ENCODE results near the gene NELL2. TPM values are rescaled to one million over a fixed set of nuclear protein-coding genes. Genes with fewer than 3 reads are reported as not detected.

Gene NELL2
- total RNA-seq, 2 experiments from 2014 or later = 0.95 to 1.8 TPM

DNA sequence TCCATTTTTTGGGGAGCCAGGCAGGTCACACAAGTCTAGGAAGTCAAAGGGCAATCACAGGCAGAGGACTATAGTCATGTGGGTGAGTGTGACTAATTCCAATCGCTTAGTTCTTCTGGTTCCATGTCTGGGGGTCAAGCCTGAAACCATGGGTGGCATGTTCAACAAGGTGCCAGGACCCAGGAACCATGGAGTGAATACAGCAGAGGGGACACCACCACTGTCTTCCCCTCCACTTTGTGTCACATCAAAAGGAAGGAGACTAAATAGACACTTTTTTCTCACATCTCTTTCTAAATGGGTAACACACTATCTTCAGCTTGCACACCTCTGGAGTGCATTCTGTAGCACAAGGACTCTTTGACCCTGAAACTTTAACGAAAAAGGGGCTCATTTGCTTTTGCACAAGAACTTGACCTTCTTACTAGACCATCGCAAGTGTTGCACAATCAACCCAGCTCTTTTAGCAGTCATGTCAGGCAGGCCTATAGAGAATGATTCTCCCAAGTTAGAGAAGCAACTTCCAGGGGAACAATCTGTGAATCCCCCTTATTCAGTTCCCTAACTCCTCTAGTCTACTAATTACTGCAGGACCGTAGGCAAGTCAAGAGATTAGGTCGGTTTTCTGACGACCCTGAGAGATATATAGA is 398.7 kb downstream of the NELL2 start:
- peaks cover 7% of the 10 kb centered on the region; the same call in 1 of the 2 replicates for H3K9me3 ChIP-seq (ENCODE audit: low read length)
- H3K27ac ChIP-seq (ENCODE audit: low read depth, low read length, poor library complexity, severe bottlenecking) = no peak overlapping the region
- H3K9me2 ChIP-seq (ENCODE audit: insufficient read depth, low read length) = no peaks in the 10 kb centered on the region
- H3K4me3 ChIP-seq (ENCODE audit: low read depth, low read length, poor library complexity, severe bottlenecking) = no peak overlapping the region
- no peak overlapping the region for H2AFZ ChIP-seq (ENCODE audit: low read length)
- TF ChIP-seq, protein P1, sequence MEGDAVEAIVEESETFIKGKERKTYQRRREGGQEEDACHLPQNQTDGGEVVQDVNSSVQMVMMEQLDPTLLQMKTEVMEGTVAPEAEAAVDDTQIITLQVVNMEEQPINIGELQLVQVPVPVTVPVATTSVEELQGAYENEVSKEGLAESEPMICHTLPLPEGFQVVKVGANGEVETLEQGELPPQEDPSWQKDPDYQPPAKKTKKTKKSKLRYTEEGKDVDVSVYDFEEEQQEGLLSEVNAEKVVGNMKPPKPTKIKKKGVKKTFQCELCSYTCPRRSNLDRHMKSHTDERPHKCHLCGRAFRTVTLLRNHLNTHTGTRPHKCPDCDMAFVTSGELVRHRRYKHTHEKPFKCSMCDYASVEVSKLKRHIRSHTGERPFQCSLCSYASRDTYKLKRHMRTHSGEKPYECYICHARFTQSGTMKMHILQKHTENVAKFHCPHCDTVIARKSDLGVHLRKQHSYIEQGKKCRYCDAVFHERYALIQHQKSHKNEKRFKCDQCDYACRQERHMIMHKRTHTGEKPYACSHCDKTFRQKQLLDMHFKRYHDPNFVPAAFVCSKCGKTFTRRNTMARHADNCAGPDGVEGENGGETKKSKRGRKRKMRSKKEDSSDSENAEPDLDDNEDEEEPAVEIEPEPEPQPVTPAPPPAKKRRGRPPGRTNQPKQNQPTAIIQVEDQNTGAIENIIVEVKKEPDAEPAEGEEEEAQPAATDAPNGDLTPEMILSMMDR (conservative IDR thresholded peaks at IDR 0.05; ENCODE audit: low read length) = no peak
- no peak for TF ChIP-seq EZH2phosphoT487 (IDR thresholded peaks at IDR 0.05; ENCODE audit: borderline replicate concordance, low read depth, low read length)
- POLR2A ChIA-PET = interaction anchor here (0.7 kb wide), 1 partner anchor 104 kb away, joined by 3 read pairs; no protein-coding TSS in a partner anchor
- no peaks in the 10 kb centered on the region for H3K4me1 ChIP-seq (ENCODE audit: insufficient read depth, low read length, poor library complexity, severe bottlenecking)
- H4K20me1 ChIP-seq (ENCODE audit: insufficient read depth, low read length) = no peaks in the 10 kb centered on the region
- DNase-seq (ENCODE audit: low spot score) = no peak
- no peaks in the 10 kb centered on the region for H3K79me2 ChIP-seq (ENCODE audit: insufficient read depth, low read depth, low read length)
- BruUV-seq (replicated peaks) = no TSS peak
- intact Hi-C loops (cut with micrococcal nuclease; ENCODE audit: unreplicated experiment) = no loop called here
- CTCF ChIA-PET (ENCODE audit: unreplicated experiment) = no interaction called here
- no peaks in the 10 kb centered on the region for H3K36me3 ChIP-seq (ENCODE audit: insufficient read depth, low read length)
- no peak overlapping the region for H3K4me2 ChIP-seq (ENCODE audit: low read length)

DNA sequence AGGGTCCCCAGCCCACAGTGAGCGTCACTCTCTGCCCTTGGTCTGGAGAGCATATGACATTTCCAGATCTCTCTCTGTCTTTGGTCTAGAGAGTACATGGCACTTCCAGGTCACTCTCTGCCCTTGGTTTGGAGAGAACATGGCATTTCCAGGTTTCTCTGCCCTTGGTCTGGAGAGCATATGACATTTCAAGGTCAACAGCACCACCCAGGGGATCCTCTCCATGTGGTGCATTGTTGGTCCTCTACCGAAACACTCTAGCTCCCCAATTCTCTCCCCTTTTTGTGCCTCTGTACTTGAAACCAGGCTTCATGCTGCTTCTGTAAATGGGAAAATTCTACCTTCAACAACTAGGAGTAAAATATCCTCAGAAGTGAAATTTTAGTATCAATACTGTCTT is 399.4 kb downstream of the NELL2 start:
- DNase-seq (ENCODE audit: low spot score) = no peak
- no peaks in the 10 kb centered on the region for H4K20me1 ChIP-seq (ENCODE audit: insufficient read depth, low read length)
- no peak overlapping the region for H3K4me2 ChIP-seq (ENCODE audit: low read length)
- no peaks in the 10 kb centered on the region for H3K79me2 ChIP-seq (ENCODE audit: insufficient read depth, low read depth, low read length)
- H3K9me3 ChIP-seq (ENCODE audit: low read length) = peaks cover 7% of the 10 kb centered on the region; the same call in 1 of the 2 replicates
- H3K27ac ChIP-seq (ENCODE audit: low read depth, low read length, poor library complexity, severe bottlenecking) = no peak overlapping the region
- intact Hi-C loops (cut with micrococcal nuclease; ENCODE audit: unreplicated experiment) = no loop called here
- no TSS peak for BruUV-seq (replicated peaks)
- TF ChIP-seq EZH2phosphoT487 (IDR thresholded peaks at IDR 0.05; ENCODE audit: borderline replicate concordance, low read depth, low read length) = no peak
- TF ChIP-seq, protein P1 (conservative IDR thresholded peaks at IDR 0.05; ENCODE audit: low read length) = no peak
- POLR2A ChIA-PET = interaction anchor here (0.7 to 0.9 kb wide), 2 partner anchors 19 to 105 kb away, joined by 3 read pairs; no protein-coding TSS in a partner anchor
- CTCF ChIA-PET (ENCODE audit: unreplicated experiment) = no interaction called here
- no peak overlapping the region for H2AFZ ChIP-seq (ENCODE audit: low read length)
- no peaks in the 10 kb centered on the region for H3K36me3 ChIP-seq (ENCODE audit: insufficient read depth, low read length)
- H3K4me3 ChIP-seq (ENCODE audit: low read depth, low read length, poor library complexity, severe bottlenecking) = no peak overlapping the region
- H3K4me1 ChIP-seq (ENCODE audit: insufficient read depth, low read length, poor library complexity, severe bottlenecking) = no peaks in the 10 kb centered on the region
- no peaks in the 10 kb centered on the region for H3K9me2 ChIP-seq (ENCODE audit: insufficient read depth, low read length)

DNA sequence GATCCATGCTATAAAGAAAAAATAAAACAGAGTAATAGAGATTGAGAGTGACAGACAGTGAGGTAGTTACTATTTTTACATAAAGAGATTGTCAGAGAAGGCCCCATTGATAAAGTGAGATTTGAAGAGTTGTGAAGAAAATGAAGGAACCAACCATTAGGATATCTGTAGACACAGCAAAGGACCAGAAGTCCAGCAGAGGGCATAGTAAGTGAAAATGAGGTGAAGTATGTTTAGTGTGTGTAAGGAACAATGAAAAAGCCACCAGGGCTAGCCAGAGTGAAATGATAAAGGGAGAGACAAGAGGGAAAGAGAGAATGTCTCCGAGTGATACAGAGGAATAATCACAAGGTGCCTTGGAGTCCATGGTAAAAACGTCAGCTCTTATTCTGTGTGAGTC is 411.0 kb downstream of the NELL2 start:
- H2AFZ ChIP-seq (ENCODE audit: low read length) = no peak overlapping the region
- intact Hi-C loops (cut with micrococcal nuclease; ENCODE audit: unreplicated experiment) = loop anchor here (10.0 kb wide), 1 partner anchor 480 kb away; no protein-coding TSS in a partner anchor
- no peak for DNase-seq (ENCODE audit: low spot score)
- H3K9me2 ChIP-seq (ENCODE audit: insufficient read depth, low read length) = no peaks in the 10 kb centered on the region
- no peaks in the 10 kb centered on the region for H3K4me1 ChIP-seq (ENCODE audit: insufficient read depth, low read length, poor library complexity, severe bottlenecking)
- H3K27ac ChIP-seq (ENCODE audit: low read depth, low read length, poor library complexity, severe bottlenecking) = no peak overlapping the region
- no peak overlapping the region for H3K4me3 ChIP-seq (ENCODE audit: low read depth, low read length, poor library complexity, severe bottlenecking)
- H3K4me2 ChIP-seq (ENCODE audit: low read length) = no peak overlapping the region
- H3K9me3 ChIP-seq (ENCODE audit: low read length) = no peaks in the 10 kb centered on the region
- BruUV-seq (replicated peaks) = no TSS peak
- no peaks in the 10 kb centered on the region for H3K79me2 ChIP-seq (ENCODE audit: insufficient read depth, low read depth, low read length)
- ChIA-PET POLR2A (no interaction called here), CTCF (ENCODE audit: unreplicated experiment) (no interaction called here)
- no peak for TF ChIP-seq EZH2phosphoT487 (IDR thresholded peaks at IDR 0.05; ENCODE audit: borderline replicate concordance, low read depth, low read length)
- TF ChIP-seq, protein P1 (conservative IDR thresholded peaks at IDR 0.05; ENCODE audit: low read length) = peak; percentile 44
- H4K20me1 ChIP-seq (ENCODE audit: insufficient read depth, low read length) = no peaks in the 10 kb centered on the region
- no peaks in the 10 kb centered on the region for H3K36me3 ChIP-seq (ENCODE audit: insufficient read depth, low read length)

Data from OCI-LY7 (cell line).